ENCODE data around the gene SLC44A1.

DNA sequence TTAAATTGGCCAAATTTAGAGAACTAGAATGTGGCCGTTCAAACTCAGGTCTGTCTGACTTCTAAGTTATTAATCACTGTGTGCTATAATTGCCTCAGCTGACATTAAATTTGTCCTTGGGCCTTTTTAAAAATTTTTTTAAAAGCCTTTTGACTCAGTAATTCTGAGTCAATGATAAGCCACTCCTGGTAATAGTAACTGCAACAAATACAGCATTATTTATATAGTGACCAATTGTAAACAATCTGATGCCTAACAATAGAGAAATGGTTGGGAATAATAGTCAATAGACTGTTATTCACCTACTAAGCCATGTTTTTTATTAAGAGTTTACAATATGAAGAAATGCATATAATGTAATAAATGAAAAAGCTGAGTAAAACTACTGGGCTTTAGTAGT is 132.4 kb downstream of the SLC44A1 start:
- TF ChIP-seq, protein P1, sequence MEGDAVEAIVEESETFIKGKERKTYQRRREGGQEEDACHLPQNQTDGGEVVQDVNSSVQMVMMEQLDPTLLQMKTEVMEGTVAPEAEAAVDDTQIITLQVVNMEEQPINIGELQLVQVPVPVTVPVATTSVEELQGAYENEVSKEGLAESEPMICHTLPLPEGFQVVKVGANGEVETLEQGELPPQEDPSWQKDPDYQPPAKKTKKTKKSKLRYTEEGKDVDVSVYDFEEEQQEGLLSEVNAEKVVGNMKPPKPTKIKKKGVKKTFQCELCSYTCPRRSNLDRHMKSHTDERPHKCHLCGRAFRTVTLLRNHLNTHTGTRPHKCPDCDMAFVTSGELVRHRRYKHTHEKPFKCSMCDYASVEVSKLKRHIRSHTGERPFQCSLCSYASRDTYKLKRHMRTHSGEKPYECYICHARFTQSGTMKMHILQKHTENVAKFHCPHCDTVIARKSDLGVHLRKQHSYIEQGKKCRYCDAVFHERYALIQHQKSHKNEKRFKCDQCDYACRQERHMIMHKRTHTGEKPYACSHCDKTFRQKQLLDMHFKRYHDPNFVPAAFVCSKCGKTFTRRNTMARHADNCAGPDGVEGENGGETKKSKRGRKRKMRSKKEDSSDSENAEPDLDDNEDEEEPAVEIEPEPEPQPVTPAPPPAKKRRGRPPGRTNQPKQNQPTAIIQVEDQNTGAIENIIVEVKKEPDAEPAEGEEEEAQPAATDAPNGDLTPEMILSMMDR (IDR thresholded peaks at IDR 0.05) = no peak
- no peak for TF ChIP-seq EP300 (IDR thresholded peaks at IDR 0.05)
